Type B pancreatic cell (in vitro differentiated cells): ENCODE data around the gene WDR59. TPM values are rescaled to one million over a fixed set of nuclear protein-coding genes. Genes with fewer than 3 reads are reported as not detected.

Source experiments
- DNase-seq: peaks from one replicate; pipeline ENCODE4 v3.0.0; 2021; ENCODE audit warnings: mixed read lengths; ENCODE audit not compliant: unreplicated experiment; ENCODE audit errors: extremely low spot score
- H3K27ac Mint-ChIP-seq: 2 replicates; pipeline ENCODE4 v1.8.0; 2021; ENCODE audit warnings: mild to moderate bottlenecking, mixed read lengths
- H3K27me3 Mint-ChIP-seq: 2 replicates; pipeline ENCODE4 v1.8.0; 2021; ENCODE audit warnings: mixed read lengths
- H3K36me3 Mint-ChIP-seq: 2 replicates; pipeline ENCODE4 v1.8.0; 2021; ENCODE audit warnings: mixed read lengths
- H3K4me1 Mint-ChIP-seq: one replicate; pipeline ENCODE4 v1.8.0; 2021; ENCODE audit warnings: mixed read lengths; ENCODE audit not compliant: unreplicated experiment
- H3K4me3 Mint-ChIP-seq: 2 replicates; pipeline ENCODE4 v1.8.0; 2021; ENCODE audit warnings: mild to moderate bottlenecking, mixed read lengths
- H3K9me3 Mint-ChIP-seq: 2 replicates; pipeline ENCODE4 v1.8.0; 2021; ENCODE audit warnings: mixed read lengths
- CTCF ChIP-seq: fragments of 200-600 bp; sonication (generic); conservative IDR thresholded peaks from 2 replicates; pipeline ENCODE4 v1.5.0; 2021; ENCODE audit warnings: antibody characterized with exemption, mild to moderate bottlenecking
- total RNA-seq: library from RNA; stranded (reverse); gene quantifications from 2 replicates; pipeline ENCODE4 v1.2.1, GENCODE V29; 2021; ENCODE audit warnings: low replicate concordance

WDR59 gene
- total RNA-seq, 1 donor from 2014 or later: 88.9 TPM

DNA sequence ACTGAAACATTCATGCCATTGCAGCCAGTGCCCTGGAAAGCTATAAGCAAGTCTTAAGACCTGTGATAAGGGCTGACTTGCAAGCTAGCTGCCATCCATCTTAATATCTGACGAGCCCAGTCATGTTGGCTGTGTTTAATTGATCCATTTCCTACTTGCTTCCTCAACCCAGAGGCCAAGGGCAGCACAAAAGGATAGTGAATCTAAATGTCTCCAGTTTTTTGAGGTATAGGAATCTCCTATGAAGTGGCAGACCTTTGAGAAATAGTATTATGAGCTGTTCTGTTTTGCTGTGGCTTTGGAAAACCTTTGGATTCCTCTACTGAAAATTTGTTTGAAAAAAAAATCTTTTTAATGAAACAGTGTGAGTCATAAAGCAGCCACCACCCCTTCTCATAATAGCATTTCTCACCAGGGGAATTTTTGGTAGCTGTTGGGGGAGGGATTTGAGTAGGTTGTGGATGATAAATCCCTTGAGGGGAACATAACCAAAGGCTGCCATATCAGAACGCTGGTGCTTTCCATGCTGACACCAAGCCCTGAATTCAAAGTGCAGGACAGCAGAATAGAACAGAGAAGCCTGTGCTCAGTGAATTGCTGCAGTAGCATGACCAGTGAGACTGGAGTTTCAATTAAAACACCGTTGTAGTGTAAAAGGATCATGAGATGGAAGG is 26.8 kb upstream of the WDR59 start:
- Mint-ChIP-seq H3K27ac (peak overlapping the region; percentile 51), H3K4me1 (peaks cover 18% of the 10 kb centered on the region), H3K27me3 (no peaks in the 10 kb centered on the region), H3K36me3 (peaks cover 3% of the 10 kb centered on the region), H3K9me3 (no peaks in the 10 kb centered on the region), H3K4me3 (peak overlapping the region; percentile 37)
- TF ChIP-seq CTCF: no peak
- DNase-seq: no peak

DNA sequence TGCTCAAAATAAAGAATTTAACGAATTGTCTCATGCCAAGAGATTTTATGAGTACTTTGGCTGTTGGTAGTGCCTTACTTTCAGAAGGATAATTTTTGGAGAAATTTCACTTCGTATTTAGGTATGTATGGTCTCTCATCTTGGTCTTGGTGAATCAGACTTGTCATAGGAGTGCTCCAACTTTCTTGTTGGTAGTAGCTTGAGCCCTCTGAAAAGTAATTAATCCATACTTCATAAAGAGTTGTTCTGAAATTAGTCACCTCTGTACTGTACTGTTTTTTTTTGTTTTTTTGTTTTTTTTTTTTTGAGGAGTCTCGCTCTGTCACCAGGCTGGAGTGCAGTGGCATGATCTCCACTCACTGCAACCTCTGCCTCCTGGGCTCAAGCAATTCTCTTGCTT is 25.5 kb upstream of the WDR59 start:
- Mint-ChIP-seq H3K4me1 (peaks cover 18% of the 10 kb centered on the region), H3K9me3 (no peaks in the 10 kb centered on the region), H3K36me3 (peaks cover 3% of the 10 kb centered on the region), H3K4me3 (no peak overlapping the region), H3K27ac (no peak overlapping the region), H3K27me3 (no peaks in the 10 kb centered on the region)
- no peak for DNase-seq
- TF ChIP-seq CTCF: no peak

GRCh38 chr16:75007443-75007842 is 22.5 kb upstream of the WDR59 start:
- no peak overlapping the region for H3K4me3 Mint-ChIP-seq
- DNase-seq: no peak
- H3K27ac Mint-ChIP-seq: no peak overlapping the region
- no peaks in the 10 kb centered on the region for H3K9me3 Mint-ChIP-seq
- TF ChIP-seq CTCF: no peak
- no peaks in the 10 kb centered on the region for H3K27me3 Mint-ChIP-seq
- H3K36me3 Mint-ChIP-seq: peaks cover 12% of the 10 kb centered on the region
- H3K4me1 Mint-ChIP-seq: peaks cover 24% of the 10 kb centered on the region

DNA sequence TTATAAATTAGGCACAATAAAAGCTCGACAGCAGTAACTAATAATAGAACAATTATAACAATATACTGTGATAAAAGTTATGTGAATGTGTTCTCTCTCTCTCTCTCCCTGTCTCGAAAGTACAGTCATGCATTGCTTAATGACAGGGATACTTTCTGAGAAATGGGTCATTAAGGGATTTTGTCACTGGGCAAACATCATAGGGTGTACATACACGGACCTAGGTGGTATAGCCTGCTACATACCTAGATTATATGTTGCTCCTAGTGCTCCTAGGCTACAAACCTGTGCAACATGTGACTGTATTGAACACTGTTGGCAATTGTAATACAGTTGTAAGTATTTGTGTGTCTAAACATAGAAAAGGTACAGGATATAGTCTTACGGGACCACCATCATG is 20.8 kb upstream of the WDR59 start:
- no peak for TF ChIP-seq CTCF
- H3K9me3 Mint-ChIP-seq: no peaks in the 10 kb centered on the region
- no peak overlapping the region for H3K4me3 Mint-ChIP-seq
- H3K36me3 Mint-ChIP-seq: peaks cover 12% of the 10 kb centered on the region
- DNase-seq: no peak
- no peak overlapping the region for H3K27ac Mint-ChIP-seq
- no peaks in the 10 kb centered on the region for H3K27me3 Mint-ChIP-seq
- H3K4me1 Mint-ChIP-seq: peaks cover 29% of the 10 kb centered on the region

GRCh38 chr16:75004460-75004859 is 19.5 kb upstream of the WDR59 start:
- no peak overlapping the region for H3K27ac Mint-ChIP-seq
- H3K4me1 Mint-ChIP-seq: peaks cover 34% of the 10 kb centered on the region
- H3K27me3 Mint-ChIP-seq: no peaks in the 10 kb centered on the region
- no peak for TF ChIP-seq CTCF
- H3K9me3 Mint-ChIP-seq: no peaks in the 10 kb centered on the region
- peaks cover 12% of the 10 kb centered on the region for H3K36me3 Mint-ChIP-seq
- H3K4me3 Mint-ChIP-seq: no peak overlapping the region
- no peak for DNase-seq
